ENCODE data around the gene CCDC106. TPM values are rescaled to one million over a fixed set of nuclear protein-coding genes. Genes with fewer than 3 reads are reported as not detected.

Gene CCDC106
- polyA plus RNA-seq, 1 donor (not counting 4 experiments of a cell fraction or from before 2014, with no cell fraction given) = 3.1 TPM

- Histone ChIP-seq H3K4me3 (ENCODE audit: control insufficient read depth in 2 of 3, extremely low read depth in 1 of 3, insufficient read depth in 2 of 3, low read depth in 1 of 3, low read length in 3 of 3) (no peak overlapping the region), H3K9ac (ENCODE audit: control insufficient read depth, extremely low read depth, insufficient read depth, low read length) (no peak overlapping the region), H3K4me2 (ENCODE audit: control insufficient read depth, extremely low read depth, insufficient read depth, low read depth, low read length) (no peak overlapping the region), H2AFZ (ENCODE audit: control insufficient read depth, low read length) (no peak overlapping the region), H3K4me1 (ENCODE audit: control insufficient read depth, extremely low read depth, insufficient read depth, low read length) (no peaks in the 10 kb centered on the region), H3K9me3 (ENCODE audit: control insufficient read depth, low read depth, low read length) (no peaks in the 10 kb centered on the region), H3K79me2 (ENCODE audit: control insufficient read depth, insufficient read depth, low read length) (peaks cover 10% of the 10 kb centered on the region), H3K36me3 (ENCODE audit: control insufficient read depth in 2 of 2, extremely low read depth in 1 of 2, insufficient read depth in 2 of 2, low read length in 2 of 2) (peaks cover 5 to 10% of the 10 kb centered on the region in 2 experiments), H3K9me1 (ENCODE audit: control insufficient read depth, extremely low read depth, insufficient read depth, low read length) (no peaks in the 10 kb centered on the region), H3K27me3 (ENCODE audit: control insufficient read depth, extremely low read depth, insufficient read depth, low read length) (no peaks in the 10 kb centered on the region), H4K20me1 (ENCODE audit: control insufficient read depth, extremely low read depth, insufficient read depth, low read length) (peaks cover 3% of the 10 kb centered on the region), H3K27ac (ENCODE audit: control insufficient read depth, insufficient read depth, low read length) (no peak overlapping the region)
- dilution Hi-C loops (cut with MboI; ENCODE audit: extremely low pct_ligation_motif_present, low sequenced_read_pairs) = no loop called here
- DNase-seq (ENCODE audit: low read depth, low spot score) (no peak), FAIRE-seq (no peak)
- TF ChIP-seq CTCF (optimal IDR thresholded peaks at IDR 0.05 in 1 of 3, IDR thresholded peaks at IDR 0.05 in 1 of 3, conservative IDR thresholded peaks at IDR 0.05 in 1 of 3; ENCODE audit: extremely low read depth in 1 of 3, insufficient read depth in 2 of 3, low read length in 3 of 3) (no peak), EZH2 (IDR thresholded peaks at IDR 0.05; ENCODE audit: low read length) (no peak)
These were observed 31.6 kb upstream of the CCDC106 start for GRCh38 chr19:55616395-55616875.

DNA sequence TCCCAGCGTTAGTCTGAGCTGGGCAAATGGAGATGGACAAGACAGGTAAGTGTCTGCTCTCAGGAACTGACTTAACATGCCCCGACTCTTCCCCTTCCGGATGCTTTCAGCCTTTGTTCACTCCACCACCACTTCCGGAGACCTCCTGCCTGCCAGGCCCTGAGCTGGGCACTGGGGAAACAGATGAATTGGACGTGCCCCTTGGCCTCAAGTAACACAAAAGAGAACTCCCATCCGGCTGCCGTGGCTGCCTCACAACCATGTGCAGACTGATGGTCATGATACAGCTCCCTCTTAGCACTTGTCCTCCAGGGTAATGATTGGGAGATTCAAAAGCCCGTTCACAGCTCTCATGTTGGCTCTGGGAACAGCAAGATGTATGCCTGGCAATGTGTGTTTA is 30.6 kb upstream of the CCDC106 start:
- Histone ChIP-seq H3K9me3 (ENCODE audit: control insufficient read depth, low read depth, low read length) (no peaks in the 10 kb centered on the region), H3K4me3 (ENCODE audit: control insufficient read depth in 2 of 3, extremely low read depth in 1 of 3, insufficient read depth in 2 of 3, low read depth in 1 of 3, low read length in 3 of 3) (no peak overlapping the region), H2AFZ (ENCODE audit: control insufficient read depth, low read length) (no peak overlapping the region), H3K4me1 (ENCODE audit: control insufficient read depth, extremely low read depth, insufficient read depth, low read length) (no peaks in the 10 kb centered on the region), H3K4me2 (ENCODE audit: control insufficient read depth, extremely low read depth, insufficient read depth, low read depth, low read length) (no peak overlapping the region), H3K27me3 (ENCODE audit: control insufficient read depth, extremely low read depth, insufficient read depth, low read length) (no peaks in the 10 kb centered on the region), H3K79me2 (ENCODE audit: control insufficient read depth, insufficient read depth, low read length) (peaks cover 4% of the 10 kb centered on the region), H3K36me3 (ENCODE audit: control insufficient read depth in 2 of 2, extremely low read depth in 1 of 2, insufficient read depth in 2 of 2, low read length in 2 of 2) (peaks cover 5 to 10% of the 10 kb centered on the region in 2 experiments), H3K9ac (ENCODE audit: control insufficient read depth, extremely low read depth, insufficient read depth, low read length) (no peak overlapping the region), H3K27ac (ENCODE audit: control insufficient read depth, insufficient read depth, low read length) (no peak overlapping the region), H3K9me1 (ENCODE audit: control insufficient read depth, extremely low read depth, insufficient read depth, low read length) (no peaks in the 10 kb centered on the region), H4K20me1 (ENCODE audit: control insufficient read depth, extremely low read depth, insufficient read depth, low read length) (peaks cover 3% of the 10 kb centered on the region)
- TF ChIP-seq EZH2 (IDR thresholded peaks at IDR 0.05; ENCODE audit: low read length) (no peak), CTCF (optimal IDR thresholded peaks at IDR 0.05 in 1 of 3, IDR thresholded peaks at IDR 0.05 in 1 of 3, conservative IDR thresholded peaks at IDR 0.05 in 1 of 3; ENCODE audit: extremely low read depth in 1 of 3, insufficient read depth in 2 of 3, low read length in 3 of 3) (no peak)
- dilution Hi-C loops (cut with MboI; ENCODE audit: extremely low pct_ligation_motif_present, low sequenced_read_pairs) = no loop called here
- FAIRE-seq (no peak), DNase-seq (ENCODE audit: low read depth, low spot score) (no peak)

Data from keratinocyte (primary cell).